ENCODE data around the gene STK26.
"Not testable (repeated sequence)": the region's sequence is repeated elsewhere in the genome, so short reads cannot be mapped to it uniquely, and the experiment has no call there.

STK26 gene

DNA sequence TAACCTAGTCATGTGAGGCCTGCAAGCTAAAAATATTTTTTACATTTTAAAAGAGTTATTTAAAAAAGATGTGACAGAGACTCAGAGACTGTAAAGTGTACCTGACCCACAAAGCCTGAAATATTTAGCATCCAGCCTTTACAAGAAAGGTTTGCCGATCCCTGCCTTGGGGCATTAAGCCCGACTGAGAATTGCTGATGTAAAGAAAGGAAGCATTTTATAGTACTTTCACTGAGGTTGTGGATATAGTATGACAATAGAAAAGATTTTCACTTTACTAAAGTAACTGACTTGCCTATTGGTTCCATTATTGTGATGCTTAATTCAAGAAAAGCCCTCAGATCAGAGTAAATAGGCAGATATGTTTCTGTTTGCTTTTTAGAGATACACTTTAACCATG lies 17.0 kb downstream of the STK26 start:
- DNase-seq: no peak

DNA sequence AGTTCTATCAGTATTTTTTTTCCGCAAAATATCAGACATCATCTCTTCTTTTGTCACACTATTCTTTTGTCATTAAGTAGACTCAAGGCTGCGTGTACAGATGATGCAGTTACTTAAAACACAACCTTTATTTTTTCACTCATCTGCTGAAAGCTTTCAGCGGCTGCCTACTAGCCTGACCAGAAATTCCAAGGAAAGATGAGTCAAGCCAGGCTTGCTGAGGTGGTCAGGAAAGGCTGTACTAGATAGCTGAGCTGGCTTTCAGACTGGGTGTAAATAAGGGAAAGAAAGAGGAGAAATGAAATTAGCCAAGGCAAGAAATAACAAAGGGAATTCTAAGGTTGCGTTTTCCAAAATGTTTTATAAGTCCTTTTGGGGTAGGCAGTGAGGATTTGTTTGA lies 17.9 kb downstream of the STK26 start:
- no peak for DNase-seq

- DNase-seq: no peak
These were observed 20.9 kb downstream of the STK26 start for GRCh38 chrX:132043977-132044376.

DNA sequence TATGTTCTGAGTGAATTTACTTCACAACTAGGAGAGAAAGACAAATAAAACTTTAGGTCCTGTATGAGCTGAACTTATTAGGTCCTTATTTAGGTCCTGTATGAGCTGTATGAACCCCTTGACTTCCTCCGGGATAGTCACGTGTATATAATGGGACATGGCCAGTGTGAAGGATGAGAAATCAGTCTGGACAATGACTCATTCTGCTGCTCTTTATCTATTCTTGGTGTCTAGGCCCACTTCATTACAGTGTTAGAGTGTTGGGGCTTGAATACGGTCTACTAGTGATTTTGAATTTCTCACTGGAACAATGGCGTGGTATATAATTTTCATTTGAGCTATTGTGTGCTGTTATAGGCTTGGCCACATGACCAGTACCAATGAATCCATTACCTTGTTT lies 21.9 kb downstream of the STK26 start:
- no peak for DNase-seq

DNA sequence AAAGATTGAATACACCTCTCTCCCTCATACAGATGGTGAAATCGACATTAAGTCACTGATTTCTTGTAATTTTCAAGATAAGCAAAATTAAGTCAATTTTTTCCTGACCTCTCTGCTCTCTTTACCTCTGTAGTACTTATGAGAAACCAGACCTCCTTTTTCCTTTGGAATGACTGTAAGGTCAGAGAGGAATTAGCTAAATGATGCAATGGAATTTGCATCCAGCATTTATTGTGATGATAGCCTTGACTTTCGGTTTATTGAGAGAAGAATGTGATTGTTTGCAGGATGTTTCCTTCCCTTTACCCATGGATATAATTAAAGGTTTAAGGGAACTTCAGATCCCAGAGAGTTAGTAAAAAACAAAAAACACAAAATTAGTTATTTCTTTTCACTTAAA lies 22.4 kb downstream of the STK26 start:
- DNase-seq: no peak

GRCh38 chrX:132046533-132046932 lies 23.4 kb downstream of the STK26 start:
- DNase-seq: no peak

GRCh38 chrX:132051778-132052177 lies 28.7 kb downstream of the STK26 start:
- DNase-seq: not testable (repeated sequence)

GRCh38 chrX:132058050-132058449 lies 34.9 kb downstream of the STK26 start:
- no peak for DNase-seq

GRCh38 chrX:132058975-132059374 lies 35.9 kb downstream of the STK26 start:
- no peak for DNase-seq

DNA sequence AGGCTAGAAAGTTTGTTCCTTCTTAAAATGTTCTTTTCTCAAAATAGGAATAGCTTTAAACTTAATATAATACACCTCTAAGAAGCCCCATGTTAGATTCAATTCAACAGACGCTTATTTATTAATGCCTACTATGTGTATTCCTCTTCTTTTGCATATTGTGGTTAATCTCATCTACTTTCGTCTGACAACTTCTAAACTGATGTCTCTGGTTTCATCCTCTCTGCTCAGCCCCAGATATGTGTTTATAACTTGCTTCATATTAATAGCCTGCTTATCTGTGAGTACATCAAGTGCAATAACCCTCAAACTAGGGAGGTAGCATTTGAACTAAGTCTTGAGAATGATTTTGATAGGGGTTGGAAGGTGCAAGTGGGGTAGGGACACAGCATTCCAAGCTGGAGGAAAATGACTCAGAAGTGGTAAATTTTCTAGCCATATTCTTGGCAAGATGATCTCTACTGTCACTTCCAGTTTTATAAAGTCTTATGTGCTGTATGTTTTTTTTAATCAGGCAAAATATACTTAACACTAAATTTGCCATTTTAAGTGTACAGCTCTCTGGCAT lies 37.0 kb downstream of the STK26 start:
- DNase-seq: no peak

GRCh38 chrX:132063334-132063733 lies 40.2 kb downstream of the STK26 start:
- DNase-seq: no peak

DNA sequence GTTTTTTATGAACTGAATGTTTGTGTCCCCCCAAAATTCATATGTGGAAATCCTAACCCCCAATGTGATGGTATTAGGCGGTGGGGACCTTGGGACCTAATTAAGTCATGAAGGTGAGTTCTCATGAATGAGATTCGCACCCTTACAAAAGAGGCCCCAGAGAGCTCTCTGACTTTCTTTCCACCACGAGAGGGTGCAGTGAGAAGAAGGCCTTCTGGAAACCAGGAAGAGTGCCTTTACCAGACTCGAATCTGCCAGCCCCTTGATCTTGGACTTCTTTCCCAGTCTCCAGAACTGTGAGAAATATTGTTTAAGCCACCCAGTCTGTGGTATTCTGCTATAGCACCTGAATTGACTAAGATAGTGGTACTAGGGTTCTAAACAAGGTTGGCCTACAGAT lies 40.8 kb downstream of the STK26 start:
- DNase-seq: no peak

GRCh38 chrX:132068405-132068804 lies 45.3 kb downstream of the STK26 start:
- DNase-seq: no peak

- DNase-seq: peak; percentile 13
These were observed 48.2 kb downstream of the STK26 start for GRCh38 chrX:132071254-132071653.

DNA sequence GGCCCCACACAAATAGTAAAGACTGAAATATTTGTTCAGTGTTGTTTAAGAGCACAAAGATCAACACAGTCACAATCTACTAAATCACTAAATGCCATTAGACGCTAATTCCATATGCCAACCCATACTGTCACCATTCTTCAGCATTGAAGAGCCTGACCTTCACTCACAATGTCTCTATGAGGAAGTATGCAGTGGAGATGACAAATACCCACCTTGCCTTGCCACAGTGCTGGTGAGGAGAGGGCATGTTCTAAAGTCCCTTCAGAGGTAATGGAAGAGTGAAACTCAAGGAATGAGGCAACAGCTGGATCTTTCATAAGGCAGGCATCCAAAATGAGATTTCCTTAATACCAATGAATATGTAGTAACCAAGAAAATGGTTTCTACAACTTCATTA lies 54.3 kb downstream of the STK26 start:
- DNase-seq: no peak

DNA sequence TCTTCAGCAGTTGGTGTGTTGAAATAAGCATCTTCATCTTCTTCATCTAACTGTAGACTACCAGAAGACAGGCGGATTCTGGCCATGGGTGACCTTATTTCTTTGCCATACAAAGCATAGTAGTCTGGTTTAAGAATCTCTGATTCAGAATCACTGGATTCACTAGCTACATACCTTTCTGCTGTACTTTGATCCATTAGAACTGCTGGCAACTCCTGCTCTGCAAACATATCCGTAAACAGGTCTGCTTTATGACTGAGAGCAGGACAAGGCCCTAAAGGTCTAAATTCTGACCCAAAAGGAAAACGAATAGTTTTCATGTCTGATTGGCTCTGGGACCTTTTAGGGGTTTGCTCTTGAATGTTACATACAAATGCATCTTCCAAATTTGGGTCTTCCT lies 54.8 kb downstream of the STK26 start:
- no peak for DNase-seq

- no peak for DNase-seq
These were observed 62.7 kb downstream of the STK26 start for GRCh38 chrX:132085786-132086185.

DNA sequence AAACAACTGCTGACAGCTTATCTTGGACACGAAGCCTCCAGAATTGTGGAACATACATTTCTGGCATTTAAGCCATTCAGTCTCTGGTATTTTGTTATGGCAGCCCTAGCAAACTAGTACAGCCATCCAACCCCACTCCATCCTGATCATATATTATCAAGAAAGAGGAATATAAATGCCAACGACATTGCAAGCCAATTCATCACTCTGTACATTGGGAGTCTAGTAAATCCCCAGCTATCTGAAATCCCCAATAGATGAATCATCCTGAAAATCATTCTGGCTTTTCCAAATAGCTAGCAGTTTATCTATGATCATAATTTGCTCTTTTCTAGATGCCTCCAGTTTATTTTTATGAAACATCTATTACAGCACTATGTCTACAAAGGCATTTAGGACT lies 63.6 kb downstream of the STK26 start:
- DNase-seq: no peak

DNA sequence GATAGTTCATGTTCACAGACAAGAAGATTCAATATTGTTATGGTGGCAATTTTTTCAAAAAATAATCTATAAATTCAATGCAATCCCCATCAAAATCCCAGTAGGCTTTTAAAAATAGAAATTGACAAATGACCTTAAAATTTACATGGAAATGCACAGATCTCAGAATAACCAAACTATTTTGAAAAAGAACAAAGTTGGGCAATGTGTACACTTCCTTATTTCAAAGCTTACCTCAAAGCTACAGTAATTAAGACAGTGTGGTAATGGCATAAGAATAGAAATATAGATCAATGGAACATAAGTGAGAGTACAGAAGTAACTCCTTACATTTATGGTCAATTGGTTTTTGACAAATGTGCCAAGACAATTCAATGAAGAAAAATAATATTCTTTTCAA lies 65.8 kb downstream of the STK26 start:
- no peak for DNase-seq

GRCh38 chrX:132090403-132091159 lies 67.5 kb downstream of the STK26 start:
- no peak for DNase-seq

DNA sequence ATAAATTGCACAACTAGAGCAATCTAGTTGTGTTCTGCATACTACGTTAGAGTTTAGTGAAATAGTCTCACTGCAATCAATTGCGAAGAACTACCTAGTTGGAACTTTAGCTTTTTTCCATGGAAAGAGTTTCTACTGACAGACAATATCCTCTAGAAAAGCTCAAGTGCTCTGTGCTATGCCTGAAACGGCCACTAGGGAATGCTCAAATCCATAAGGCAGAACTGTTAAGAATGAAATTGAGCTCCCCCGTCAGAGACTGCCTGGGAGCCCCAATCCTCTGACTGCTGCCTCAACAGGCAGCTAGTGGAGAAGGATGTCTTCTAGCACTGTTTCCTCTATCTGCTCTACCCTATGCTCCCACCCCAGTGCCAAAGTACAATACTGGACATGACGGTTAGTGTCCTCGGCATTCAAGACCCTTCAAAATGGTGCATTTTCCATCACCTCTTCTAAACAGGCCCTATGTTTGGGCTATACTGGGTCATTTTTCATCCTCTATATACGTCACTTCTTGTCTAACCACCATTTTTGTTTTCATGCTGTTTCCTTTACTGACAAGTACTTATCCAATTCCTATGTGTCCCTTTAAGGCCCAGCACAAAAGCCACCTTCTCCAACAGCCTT lies 69.5 kb downstream of the STK26 start:
- peak; percentile 58 for DNase-seq

DNA sequence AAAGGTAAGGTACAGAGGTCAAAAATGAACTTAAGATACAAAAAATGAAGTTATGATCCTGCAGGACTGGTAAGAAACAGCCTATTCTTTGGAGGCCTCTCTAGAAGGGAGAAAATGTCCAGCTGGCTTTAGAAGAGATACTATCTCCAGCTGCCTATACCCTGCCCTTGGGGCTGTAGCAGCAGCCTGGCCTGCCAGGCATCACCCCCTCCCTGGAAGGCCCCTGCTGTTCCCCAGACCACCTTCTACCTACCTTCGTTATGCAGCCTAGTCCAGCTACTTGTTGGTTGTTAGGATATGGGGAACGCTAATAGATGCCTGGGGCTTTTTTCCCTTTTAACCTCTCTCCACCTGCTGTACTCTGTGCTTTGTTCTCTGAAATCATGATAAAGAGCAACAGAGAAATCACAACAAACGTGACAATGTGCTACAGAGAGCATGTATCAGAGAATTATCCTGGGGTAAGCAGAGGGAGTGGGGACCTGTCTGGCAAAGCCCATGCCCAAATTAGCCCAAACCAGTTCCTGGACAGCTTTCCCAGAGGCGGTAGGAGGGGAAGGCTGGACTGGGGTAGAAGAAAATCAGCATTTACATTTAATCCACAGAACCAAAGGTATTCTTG lies 70.2 kb downstream of the STK26 start:
- DNase-seq: no peak

GRCh38 chrX:132094164-132094563 lies 71.1 kb downstream of the STK26 start:
- no peak for DNase-seq

GRCh38 chrX:132098704-132099103 lies 75.6 kb downstream of the STK26 start:
- DNase-seq: not testable (repeated sequence)

Data from CD4-positive, alpha-beta T cell treated with Interleukin-17A for 1 hour (primary cell).